A549 treated with GW870086 at 1 μM for 4 hours (cell line): ENCODE measurements around the gene CCDC157. TPM values are rescaled to one million over a fixed set of nuclear protein-coding genes. Genes with fewer than 3 reads are reported as not detected.

Source experiments
- total RNA-seq: library from RNA; stranded (reverse); fragments of 200-300 nt; extraction: Qiagen RNA extraction; gene quantifications from 5 replicates; pipeline ENCODE4 v1.2.3, GENCODE V29; 2022; ENCODE audit warnings: low read depth

The CCDC157 gene
- 2.1 to 3.1 TPM (median 2.6 TPM) in 5 replicates for total RNA-seq

DNA sequence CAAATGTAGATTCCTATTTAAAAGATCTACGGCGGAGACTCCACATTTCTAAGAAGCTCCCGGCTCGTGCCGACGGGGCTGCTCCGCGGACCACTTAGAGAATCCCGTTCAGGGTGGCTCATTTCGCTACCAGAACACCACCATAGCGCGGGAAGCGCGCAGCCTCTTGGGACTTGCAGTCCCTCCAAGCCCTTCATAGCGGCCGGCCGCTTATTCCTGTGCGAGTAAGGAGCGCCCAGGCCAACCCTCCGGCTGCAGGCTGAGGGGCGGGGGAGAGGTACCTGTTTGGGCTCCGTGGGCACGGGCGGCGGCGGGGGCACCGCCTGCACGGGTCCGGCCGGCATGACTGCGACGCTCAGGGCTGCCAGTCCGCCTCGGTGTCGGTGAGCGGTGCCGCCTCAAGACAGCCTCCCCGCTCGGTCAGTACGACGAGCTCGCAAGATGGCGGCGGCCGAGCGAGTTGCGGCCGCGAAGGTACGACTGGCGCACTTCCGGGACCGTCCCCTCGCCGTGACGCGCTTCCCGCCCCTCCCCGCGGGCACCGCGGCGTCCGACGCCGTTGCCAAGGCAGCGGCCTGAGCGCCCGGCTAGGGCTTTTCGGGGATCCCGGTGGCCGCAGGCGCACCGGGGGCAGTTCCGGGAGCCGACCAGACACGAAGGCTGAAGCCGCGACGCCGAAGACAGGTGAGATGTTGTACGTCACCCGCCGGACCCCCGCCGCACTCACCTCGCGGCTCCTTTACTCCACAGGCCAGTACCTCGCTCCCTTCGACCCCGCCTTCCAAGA lies at the start of gene CCDC157, which contains the start of gene SF3A1:
Gene CCDC157 (plus strand): TSS at position 559 of the 787 bp plus-strand sequence. CDS start 8,994 bp downstream, outside the sequence.
Gene SF3A1 (minus strand): TSS at position 446 of the 787 bp plus-strand sequence. CDS start 102 bp downstream, at position 344.

GRCh38 chr22:30326706-30327362 lies 30.0 kb upstream of the CCDC157 start, which contains the start of gene TBC1D10A:
Gene TBC1D10A, minus strand, starts transcription at chr22:30326941. Its CDS starts 60 bp downstream, at chr22:30326881.

GRCh38 chr22:30386960-30387827 lies 30.4 kb downstream of the CCDC157 start, which contains the start of gene RNF215:
Gene RNF215, minus strand, starts transcription at chr22:30387411. Its CDS starts 98 bp downstream, at chr22:30387313.

GRCh38 chr22:30396871-30397655 lies 40.3 kb downstream of the CCDC157 start, which contains the start of gene SEC14L2:
Gene SEC14L2, plus strand, starts transcription at chr22:30397018. Its CDS starts 99 bp downstream, at chr22:30397117.

DNA sequence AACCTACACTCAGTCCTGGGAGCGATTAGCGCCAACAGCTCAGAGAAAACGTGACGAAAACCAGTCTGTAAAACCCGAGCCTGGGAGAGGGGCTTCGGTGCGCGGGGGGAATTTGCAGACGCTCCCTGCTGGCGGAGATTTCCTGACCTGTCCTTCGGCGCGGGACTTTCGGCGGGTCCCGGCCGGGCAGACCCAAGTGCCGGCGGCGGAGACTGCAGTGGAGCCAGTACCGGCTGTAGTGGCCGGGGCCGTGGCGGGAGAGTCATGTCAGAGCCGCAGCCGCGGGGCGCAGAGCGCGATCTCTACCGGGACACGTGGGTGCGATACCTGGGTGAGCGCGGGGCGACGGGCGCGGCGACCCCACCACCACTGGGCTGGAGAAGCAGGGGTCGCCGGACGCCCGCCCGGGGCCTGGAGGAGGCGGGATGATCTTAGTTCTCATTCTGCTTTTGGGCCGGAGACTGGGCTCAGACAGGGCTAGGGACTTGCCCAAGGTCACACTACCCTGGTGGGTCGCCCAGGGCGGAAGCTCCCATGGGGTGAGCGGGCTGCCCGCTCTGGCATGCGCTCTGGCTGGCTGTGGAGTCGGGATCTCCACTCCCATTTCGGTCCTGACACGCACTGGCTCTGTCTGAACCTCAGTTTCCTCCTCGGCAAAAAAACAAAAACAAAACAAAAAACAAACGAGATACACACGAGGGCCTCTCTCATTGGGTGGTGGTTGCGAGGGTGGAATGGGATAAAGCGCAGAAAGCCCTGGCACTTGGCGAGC lies 69.0 kb downstream of the CCDC157 start, which contains the start of gene MTFP1:
Gene MTFP1 (plus strand): TSS at position 153 of the 772 bp plus-strand sequence. CDS start 112 bp downstream, at position 265.

Other genes with a start within 250 kb of the CCDC157 start
- 24.1 to 38.9 TPM (median 37.0 TPM) in 5 replicates for gene LIF, start 110.2 kb upstream of the CCDC157 start, total RNA-seq
- not detected in 5 replicates for gene OSM, start 90.2 kb upstream of the CCDC157 start, total RNA-seq
- 4.7 to 8.0 TPM (median 7.7 TPM) in 5 replicates for gene CASTOR1, start 67.5 kb upstream of the CCDC157 start, total RNA-seq
- gene TBC1D10A, start 30.1 kb upstream of the CCDC157 start, total RNA-seq: 7.9 to 10.5 TPM (median 9.4 TPM) in 5 replicates
- gene SF3A1, start 113 bp upstream of the CCDC157 start, total RNA-seq: 36.7 to 65.3 TPM (median 62.9 TPM) in 5 replicates
- gene RNF215, start 30.4 kb downstream of the CCDC157 start, total RNA-seq: 14.5 to 24.8 TPM (median 20.4 TPM) in 5 replicates
- 61.0 to 82.5 TPM (median 72.6 TPM) in 5 replicates for gene SEC14L2, start 40.0 kb downstream of the CCDC157 start, total RNA-seq
- 66.1 to 80.9 TPM (median 72.1 TPM) in 5 replicates for gene MTFP1, start 68.8 kb downstream of the CCDC157 start, total RNA-seq
- gene SEC14L3, start 115.0 kb downstream of the CCDC157 start, total RNA-seq: 0.07 TPM in 1 of 5 replicates, not detected in the others
- gene SEC14L4, start 148.7 kb downstream of the CCDC157 start, total RNA-seq: 4.1 to 6.3 TPM (median 5.9 TPM) in 5 replicates
- not detected in 5 replicates for gene SEC14L6, start 189.7 kb downstream of the CCDC157 start, total RNA-seq
- 7.1 to 10.6 TPM (median 9.9 TPM) in 5 replicates for gene GAL3ST1, start 217.7 kb downstream of the CCDC157 start, total RNA-seq
- 101 to 120 TPM (median 110 TPM) in 5 replicates for gene PES1, start 234.9 kb downstream of the CCDC157 start, total RNA-seq